ENCODE data around the gene SPRY2. TPM values are rescaled to one million over a fixed set of nuclear protein-coding genes. Genes with fewer than 3 reads are reported as not detected.

Gene SPRY2
- total and polyA plus RNA-seq, 2 experiments from 2014 or later = 11.8 to 22.3 TPM

- Histone ChIP-seq H3K9me2 (ENCODE audit: insufficient read depth) (no peaks in the 10 kb centered on the region), H4K20me1 (ENCODE audit: insufficient read depth) (no peaks in the 10 kb centered on the region; the same call in 1 of the 2 replicates), H3K79me2 (ENCODE audit: insufficient read depth) (peaks cover 31% of the 10 kb centered on the region), H3K9me3 (ENCODE audit: low read depth) (no peaks in the 10 kb centered on the region), H3K9ac (peak overlapping the region; percentile 68), H2AFZ (peak overlapping the region; percentile 88), H3K4me3 (peak overlapping the region; percentile 100), H3F3A (ENCODE audit: insufficient read depth) (peaks cover 17% of the 10 kb centered on the region; the same call in 1 of the 2 replicates), H3K27ac (peak overlapping the region; percentile 43), H3K4me2 (ENCODE audit: unreplicated experiment) (peak overlapping the region; percentile 93), H3K4me1 (ENCODE audit: insufficient read depth) (no peaks in the 10 kb centered on the region), H3K27me3 (replicated peaks; ENCODE audit: insufficient read depth) (no peaks in the 10 kb centered on the region), H3K36me3 (ENCODE audit: low read depth) (no peaks in the 10 kb centered on the region)
- no peak for TF ChIP-seq EZH2phosphoT487 (IDR thresholded peaks at IDR 0.05; ENCODE audit: insufficient read depth, low read depth)
- TF ChIP-seq EZH2 (IDR thresholded peaks at IDR 0.05; ENCODE audit: insufficient read depth, poor library complexity, severe bottlenecking) = no peak
- 1 to 2% methylated on average over 47 to 59 of the region's 61 CpGs for WGBS, 2 experiments (ENCODE audit: low coverage in 1 of 2, low lambda C conversion rate in 2 of 2, missing lambda C conversion rate in 2 of 2)
- in situ Hi-C loops (cut with MboI) = no loop called here
- DNase-seq = peak; percentile 86
These were observed 1.8 kb upstream of the SPRY2 start for GRCh38 chr13:80342471-80343371.

DNA sequence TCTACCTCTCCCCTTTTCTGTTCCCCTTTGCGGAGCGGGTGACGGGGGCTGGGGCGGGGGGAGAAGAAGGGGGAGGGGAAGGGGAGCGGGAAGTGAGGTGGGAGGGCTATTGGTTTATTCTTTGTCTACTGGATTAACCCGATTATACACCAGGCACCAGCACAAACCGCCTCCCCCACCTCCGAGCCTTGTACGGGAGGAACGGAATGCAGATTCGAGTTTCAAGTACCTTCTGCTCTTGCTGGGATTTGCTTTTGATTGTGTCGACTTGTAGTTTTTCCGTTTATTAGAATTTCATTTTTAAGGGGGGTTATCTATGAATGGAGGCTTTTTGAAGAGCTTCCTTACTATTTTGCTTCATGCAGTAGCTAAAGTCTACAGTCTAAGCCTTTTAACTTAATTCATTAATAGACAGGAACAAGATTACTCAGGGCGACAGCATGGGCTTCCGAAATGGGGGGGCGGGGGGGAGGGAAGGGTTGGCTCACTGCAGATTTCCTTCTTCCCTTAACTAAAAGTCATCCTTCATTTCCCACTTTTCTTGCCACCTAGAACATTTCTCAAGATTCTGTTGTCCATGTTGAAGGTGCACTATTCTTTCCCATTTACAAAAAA is 937 bp upstream of the SPRY2 start:
- Histone ChIP-seq H3K27ac (peak overlapping the region; percentile 95), H3K9me2 (ENCODE audit: insufficient read depth) (no peaks in the 10 kb centered on the region), H3K9ac (peak overlapping the region; percentile 95), H3F3A (ENCODE audit: insufficient read depth) (peaks cover 18% of the 10 kb centered on the region), H3K9me3 (ENCODE audit: low read depth) (no peaks in the 10 kb centered on the region), H2AFZ (peak overlapping the region; percentile 88), H3K27me3 (replicated peaks; ENCODE audit: insufficient read depth) (no peaks in the 10 kb centered on the region), H4K20me1 (ENCODE audit: insufficient read depth) (no peaks in the 10 kb centered on the region; the same call in 1 of the 2 replicates), H3K4me2 (ENCODE audit: unreplicated experiment) (peak overlapping the region; percentile 93), H3K79me2 (ENCODE audit: insufficient read depth) (peaks cover 39% of the 10 kb centered on the region), H3K4me3 (peak overlapping the region; percentile 100), H3K4me1 (ENCODE audit: insufficient read depth) (no peaks in the 10 kb centered on the region), H3K36me3 (ENCODE audit: low read depth) (peaks cover 4% of the 10 kb centered on the region; the same call in 1 of the 2 replicates)
- no peak for TF ChIP-seq EZH2phosphoT487 (IDR thresholded peaks at IDR 0.05; ENCODE audit: insufficient read depth, low read depth)
- no peak for TF ChIP-seq EZH2 (IDR thresholded peaks at IDR 0.05; ENCODE audit: insufficient read depth, poor library complexity, severe bottlenecking)
- WGBS, 2 experiments (ENCODE audit: low coverage in 1 of 2, low lambda C conversion rate in 2 of 2, missing lambda C conversion rate in 2 of 2) = 1 to 2% methylated on average over 13 to 16 of the region's 16 CpGs
- in situ Hi-C loops (cut with MboI) = no loop called here
- peak; percentile 48 for DNase-seq

DNA sequence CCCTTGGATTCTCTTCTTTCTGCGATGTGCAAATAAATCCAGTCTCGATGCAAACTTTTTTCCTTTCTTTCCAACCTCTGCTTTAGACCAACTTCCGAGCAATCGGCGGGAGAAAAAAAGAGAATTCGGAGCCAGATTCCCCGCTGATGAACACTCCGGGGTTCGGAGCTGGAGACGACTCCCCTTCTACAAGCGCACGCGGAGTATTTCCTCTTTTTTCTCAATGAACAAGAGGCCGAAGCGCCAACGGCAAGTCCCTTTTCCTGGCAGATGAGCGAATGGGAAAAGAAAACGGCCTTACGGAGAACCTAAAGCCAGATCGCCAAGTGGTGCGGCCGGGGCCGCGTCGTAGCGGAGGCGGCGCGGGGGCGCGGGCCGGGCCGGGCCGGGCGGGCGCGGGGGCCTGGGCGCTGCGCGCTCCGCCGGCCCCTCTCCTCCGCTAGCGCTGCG is 250 bp downstream of the SPRY2 start:
- WGBS, 2 experiments (ENCODE audit: low coverage in 1 of 2, low lambda C conversion rate in 2 of 2, missing lambda C conversion rate in 2 of 2) = 0 to 1% methylated on average over 31 to 45 of the region's 45 CpGs
- Histone ChIP-seq H3K27ac (peak overlapping the region; percentile 95), H3K36me3 (ENCODE audit: low read depth) (peaks cover 16% of the 10 kb centered on the region; the same call in 1 of the 2 replicates), H3K4me2 (ENCODE audit: unreplicated experiment) (peak overlapping the region; percentile 93), H4K20me1 (ENCODE audit: insufficient read depth) (peaks cover 4% of the 10 kb centered on the region; the same call in 1 of the 2 replicates), H3K27me3 (replicated peaks; ENCODE audit: insufficient read depth) (no peaks in the 10 kb centered on the region), H2AFZ (peak overlapping the region; percentile 63), H3K9ac (peak overlapping the region; percentile 95), H3K9me3 (ENCODE audit: low read depth) (no peaks in the 10 kb centered on the region), H3K79me2 (ENCODE audit: insufficient read depth) (peaks cover 51% of the 10 kb centered on the region), H3K4me1 (ENCODE audit: insufficient read depth) (peaks cover 9% of the 10 kb centered on the region), H3K4me3 (peak overlapping the region; percentile 100), H3F3A (ENCODE audit: insufficient read depth) (peaks cover 27% of the 10 kb centered on the region), H3K9me2 (ENCODE audit: insufficient read depth) (no peaks in the 10 kb centered on the region)
- TF ChIP-seq EZH2phosphoT487 (IDR thresholded peaks at IDR 0.05; ENCODE audit: insufficient read depth, low read depth) (no peak), EZH2 (IDR thresholded peaks at IDR 0.05; ENCODE audit: insufficient read depth, poor library complexity, severe bottlenecking) (no peak)
- in situ Hi-C loops (cut with MboI) = no loop called here
- peak; percentile 79 for DNase-seq

DNA sequence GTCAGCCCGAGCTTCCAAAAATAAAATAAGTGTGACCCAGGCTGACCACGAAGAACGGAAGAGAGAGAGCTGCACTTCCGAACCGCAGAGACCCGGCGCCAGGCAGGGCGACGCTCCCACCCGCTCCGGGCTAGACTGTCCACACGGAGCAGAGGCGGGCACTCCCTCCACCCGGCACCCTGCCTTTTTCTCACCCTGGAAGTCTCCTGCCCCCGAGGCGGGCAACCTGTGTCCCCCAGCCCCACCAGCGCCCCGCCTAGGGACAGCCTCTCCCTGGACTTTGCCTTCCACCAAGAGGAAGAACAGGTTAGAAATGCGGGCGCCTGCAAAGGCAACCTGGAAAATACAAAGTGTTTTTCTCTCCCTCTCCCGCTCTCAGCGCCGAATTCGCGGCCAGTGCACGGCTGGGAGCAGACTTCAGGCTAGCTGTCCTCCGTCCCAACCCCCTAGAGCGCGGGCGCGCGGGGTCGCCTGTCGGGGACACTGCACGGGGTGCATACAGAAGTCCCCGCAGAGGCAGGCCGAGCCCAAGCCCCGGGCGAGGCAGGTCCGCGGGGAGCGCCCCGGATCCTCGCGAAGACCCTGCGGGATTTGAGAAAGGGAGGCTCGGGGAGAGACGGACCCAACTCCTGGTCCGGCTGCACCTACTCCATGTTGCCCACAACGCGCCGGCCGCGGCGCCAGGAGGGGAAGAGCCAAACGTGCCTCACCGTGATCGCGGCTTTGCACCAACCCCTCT is 845 bp downstream of the SPRY2 start:
- peaks cover 15% of the 10 kb centered on the region for H3K4me1 ChIP-seq (ENCODE audit: insufficient read depth)

More for the DNA sequence above, 845 bp downstream of the SPRY2 start:
- 0 to 2% methylated on average over 35 to 59 of the region's 59 CpGs for WGBS, 2 experiments (ENCODE audit: low coverage in 1 of 2, low lambda C conversion rate in 2 of 2, missing lambda C conversion rate in 2 of 2)
- no peak for TF ChIP-seq EZH2 (IDR thresholded peaks at IDR 0.05; ENCODE audit: insufficient read depth, poor library complexity, severe bottlenecking)
- no peak for TF ChIP-seq EZH2phosphoT487 (IDR thresholded peaks at IDR 0.05; ENCODE audit: insufficient read depth, low read depth)
- Histone ChIP-seq H3K4me2 (ENCODE audit: unreplicated experiment) (peak overlapping the region; percentile 93), H3K27me3 (replicated peaks; ENCODE audit: insufficient read depth) (no peaks in the 10 kb centered on the region), H3K79me2 (ENCODE audit: insufficient read depth) (peaks cover 57% of the 10 kb centered on the region), H3K9ac (peak overlapping the region; percentile 95), H3K4me3 (peak overlapping the region; percentile 100), H3F3A (ENCODE audit: insufficient read depth) (peaks cover 33% of the 10 kb centered on the region), H2AFZ (peak overlapping the region; percentile 63), H3K9me3 (ENCODE audit: low read depth) (no peaks in the 10 kb centered on the region), H3K9me2 (ENCODE audit: insufficient read depth) (no peaks in the 10 kb centered on the region), H3K36me3 (ENCODE audit: low read depth) (peaks cover 18% of the 10 kb centered on the region; the same call in 1 of the 2 replicates), H3K27ac (peak overlapping the region; percentile 95), H4K20me1 (ENCODE audit: insufficient read depth) (peaks cover 4% of the 10 kb centered on the region; the same call in 1 of the 2 replicates)
- DNase-seq = peak; percentile 75
- in situ Hi-C loops (cut with MboI) = no loop called here
